H1 (cell line): ENCODE data around the gene NRN1L. TPM values are rescaled to one million over a fixed set of nuclear protein-coding genes. Genes with fewer than 3 reads are reported as not detected.

Experiments
- CHD1 ChIP-seq: IDR thresholded peaks from 2 replicates; pipeline ENCODE4 v1.6.1; 2012; ENCODE audit warnings: low read depth, low read length, improper control_type of control experiment
- NRF1 ChIP-seq: IDR thresholded peaks from 2 replicates; pipeline ENCODE4 v1.6.1; 2011; ENCODE audit warnings: mild to moderate bottlenecking, low read depth, low read length, improper control_type of control experiment
- RFX5 ChIP-seq: IDR thresholded peaks from 2 replicates; pipeline ENCODE4 v1.6.1; 2011; ENCODE audit warnings: low read depth, low read length, improper control_type of control experiment, borderline replicate concordance
- SAP30 ChIP-seq: fragments of 300-600 bp; sonication (generic); IDR thresholded peaks from 2 replicates; pipeline ENCODE4 v1.7.1; 2012; ENCODE audit warnings: low read length, moderate library complexity, mild to moderate bottlenecking, inconsistent platforms; ENCODE audit not compliant: insufficient read depth, insufficient replicate concordance
- SUZ12 ChIP-seq: fragments of 200-600 bp; sonication (generic); IDR thresholded peaks from 2 replicates; pipeline ENCODE4 v1.6.1; 2012; ENCODE audit warnings: mild to moderate bottlenecking, inconsistent platforms, low read length, moderate library complexity, mixed read lengths
- TBP ChIP-seq: IDR thresholded peaks from 2 replicates; pipeline ENCODE4 v1.6.1; 2011; ENCODE audit warnings: low read depth, low read length, improper control_type of control experiment
- polyA plus RNA-seq, 7 experiments: library from polyadenylated mRNA; depleted of rRNA in 3 of 7; stranded (reverse) in 5 of 7; unstranded in 2 of 7; fragments of >200 nt in 5 of 7; fragments of 200-250 nt in 2 of 7; gene quantifications; 1 replicate in 5 of 7; 2 replicates in 1 of 7; 4 replicates in 1 of 7; pipeline versions ENCODE4 v1.2.1 to v1.2.3, GENCODE V29; 2011 to 2013; ENCODE audit warnings: missing spikeins in 2 of 7, mixed read lengths in 2 of 7
- total RNA-seq: library from RNA; stranded (reverse); fragmentation: NEBNext Ultra II Directional; extraction: Animal tissue kit (Norgen Biotek cat#: 25700); gene quantifications from 2 replicates; pipeline ENCODE4 v1.2.1, GENCODE V29; 2021
- TF ChIP-seq, protein P1 (sequence below): IDR thresholded peaks from 2 replicates; pipeline ENCODE4 v1.6.1; 2011; ENCODE audit warnings: low read depth, mild to moderate bottlenecking, low read length; ENCODE audit not compliant: insufficient read depth
- TF ChIP-seq, protein P2 (sequence below): IDR thresholded peaks from 2 replicates; pipeline ENCODE4 v1.6.1; 2011; ENCODE audit warnings: low read length, improper control_type of control experiment

NRN1L gene
- total and polyA plus RNA-seq, 2 of the 8 experiments (the other 6 are each of a cell fraction or from before 2014, with no cell fraction given) = 4.1 to 35.2 TPM

DNA sequence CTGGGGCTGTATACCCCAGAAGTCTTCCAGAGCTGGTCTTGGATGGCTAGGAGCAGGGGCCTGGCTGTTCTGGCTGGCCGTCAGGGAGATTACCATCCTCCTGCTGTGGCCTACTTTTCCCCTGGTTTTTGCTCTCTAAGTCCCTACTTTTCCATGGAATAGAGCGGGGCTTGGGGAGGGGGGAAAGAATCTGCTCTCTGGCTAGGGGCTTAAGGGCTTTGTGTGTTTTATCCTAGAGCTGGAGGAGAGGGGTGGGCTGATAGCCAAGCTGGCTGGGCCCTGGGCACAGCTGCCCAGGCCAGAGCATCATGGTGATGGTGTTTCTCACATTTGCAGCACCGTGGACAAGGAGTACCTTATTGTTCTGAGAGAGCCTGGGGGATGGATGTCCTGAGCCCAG lies 3.6 kb downstream of the NRN1L start (continued):
- no peak for TF ChIP-seq RFX5
- TF ChIP-seq NRF1 = no peak
- no peak for TF ChIP-seq SAP30
- TF ChIP-seq, protein P1, sequence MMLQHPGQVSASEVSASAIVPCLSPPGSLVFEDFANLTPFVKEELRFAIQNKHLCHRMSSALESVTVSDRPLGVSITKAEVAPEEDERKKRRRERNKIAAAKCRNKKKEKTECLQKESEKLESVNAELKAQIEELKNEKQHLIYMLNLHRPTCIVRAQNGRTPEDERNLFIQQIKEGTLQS = no peak
- TF ChIP-seq, protein P2, sequence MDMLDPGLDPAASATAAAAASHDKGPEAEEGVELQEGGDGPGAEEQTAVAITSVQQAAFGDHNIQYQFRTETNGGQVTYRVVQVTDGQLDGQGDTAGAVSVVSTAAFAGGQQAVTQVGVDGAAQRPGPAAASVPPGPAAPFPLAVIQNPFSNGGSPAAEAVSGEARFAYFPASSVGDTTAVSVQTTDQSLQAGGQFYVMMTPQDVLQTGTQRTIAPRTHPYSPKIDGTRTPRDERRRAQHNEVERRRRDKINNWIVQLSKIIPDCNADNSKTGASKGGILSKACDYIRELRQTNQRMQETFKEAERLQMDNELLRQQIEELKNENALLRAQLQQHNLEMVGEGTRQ = no peak
- no peak for TF ChIP-seq TBP
- no peak for TF ChIP-seq CHD1
- no peak for TF ChIP-seq SUZ12
